Caco-2 (cell line): Measurements from ENCODE around the gene C14orf132. TPM values are rescaled to one million over a fixed set of nuclear protein-coding genes. Genes with fewer than 3 reads are reported as not detected.

ENCODE experiments used
- BruUV-seq: library from RNA; stranded (reverse); fragments of 400-500 nt; replicated peaks from 2 replicates; lab custom pipeline; 2021; lab: Mats Ljungman, UMichigan
- CTCF ChIA-PET: fragments of 300-600 bp; sonication (Branson Sonifier 250); formaldehyde crosslinking; loops from one replicate; lab custom pipeline; 2022; ENCODE audit warnings: antibody characterized with exemption; lab: Charles Lee
- POLR2A ChIA-PET: fragments of 300-600 bp; sonication (Branson Sonifier 250); formaldehyde crosslinking; loops from one replicate; lab custom pipeline; 2022; ENCODE audit warnings: antibody characterized with exemption; lab: Charles Lee
- DNase-seq, 2 experiments: peaks; one replicate each; pipeline versions ENCODE4 v3.0.0 to v3.0.0-alpha.2; 2020 to 2022
- H3K27me3 ChIP-seq: replicated peaks from 2 replicates; pipeline ENCODE4 v1.6.0; 2011; ENCODE audit warnings: low read length; ENCODE audit not compliant: control insufficient read depth, insufficient read depth
- H3K36me3 ChIP-seq: 2 replicates; pipeline ENCODE4 v1.5.1; 2011; ENCODE audit warnings: low read length; ENCODE audit not compliant: control insufficient read depth, insufficient read depth
- H3K4me1 ChIP-seq: fragments of 250-450 bp; sonication (Bioruptor Pico); 2 replicates; pipeline ENCODE4 v1.5.1; 2020; ENCODE audit warnings: mild to moderate bottlenecking
- H3K4me3 ChIP-seq: 2 replicates; pipeline ENCODE4 v1.5.1; 2011; ENCODE audit warnings: low read depth, mild to moderate bottlenecking, control low read depth, low read length
- H3K9me3 ChIP-seq: fragments of 250-450 bp; sonication (Bioruptor Pico); 2 replicates; pipeline ENCODE4 v1.5.1; 2020; ENCODE audit warnings: mild to moderate bottlenecking, moderate library complexity
- H3K27ac Mint-ChIP-seq: one replicate; pipeline ENCODE4 v1.8.0; 2022; ENCODE audit warnings: mixed read lengths; ENCODE audit not compliant: unreplicated experiment
- H3K27me3 Mint-ChIP-seq: one replicate; pipeline ENCODE4 v1.8.0; 2022; ENCODE audit warnings: mixed read lengths; ENCODE audit not compliant: insufficient read depth, unreplicated experiment
- H3K36me3 Mint-ChIP-seq: one replicate; pipeline ENCODE4 v1.8.0; 2022; ENCODE audit warnings: mild to moderate bottlenecking, mixed read lengths; ENCODE audit not compliant: insufficient read depth, unreplicated experiment
- H3K4me1 Mint-ChIP-seq: one replicate; pipeline ENCODE4 v1.8.0; 2022; ENCODE audit warnings: low read depth, mixed read lengths; ENCODE audit not compliant: unreplicated experiment
- H3K4me3 Mint-ChIP-seq: one replicate; pipeline ENCODE4 v1.8.0; 2022; ENCODE audit warnings: mild to moderate bottlenecking, moderate library complexity, mixed read lengths; ENCODE audit not compliant: unreplicated experiment
- H3K9me3 Mint-ChIP-seq: one replicate; pipeline ENCODE4 v1.8.0; 2022; ENCODE audit warnings: mixed read lengths; ENCODE audit not compliant: unreplicated experiment
- CTCF ChIP-seq, 2 experiments: fragments of 200-600 bp in 1 of 2; IDR thresholded peaks; 1 replicate in 1 of 2; 2 replicates in 1 of 2; pipeline versions ENCODE4 v1.5.1 to v1.8.0; 2011 to 2022; ENCODE audit warnings: antibody characterized with exemption in 1 of 2, control low read depth in 1 of 2, inconsistent platforms in 1 of 2, low read depth in 1 of 2, low read length in 1 of 2, mild to moderate bottlenecking in 1 of 2, moderate library complexity in 1 of 2; ENCODE audit not compliant: insufficient read depth in 1 of 2, severe bottlenecking in 1 of 2, unreplicated experiment in 1 of 2
- intact Hi-C: fragments of 100-400 bp; cut with micrococcal nuclease; formaldehyde crosslinking; loops from one replicate; pipeline ENCODE4 v1.10.0; 2022; ENCODE audit not compliant: unreplicated experiment
- total RNA-seq: library from RNA; stranded (reverse); gene quantifications from 2 replicates; pipeline ENCODE4 v1.2.3, GENCODE V29; 2022

The C14orf132 gene
- total RNA-seq, 1 experiment from 2014 or later = 0.20 TPM

DNA sequence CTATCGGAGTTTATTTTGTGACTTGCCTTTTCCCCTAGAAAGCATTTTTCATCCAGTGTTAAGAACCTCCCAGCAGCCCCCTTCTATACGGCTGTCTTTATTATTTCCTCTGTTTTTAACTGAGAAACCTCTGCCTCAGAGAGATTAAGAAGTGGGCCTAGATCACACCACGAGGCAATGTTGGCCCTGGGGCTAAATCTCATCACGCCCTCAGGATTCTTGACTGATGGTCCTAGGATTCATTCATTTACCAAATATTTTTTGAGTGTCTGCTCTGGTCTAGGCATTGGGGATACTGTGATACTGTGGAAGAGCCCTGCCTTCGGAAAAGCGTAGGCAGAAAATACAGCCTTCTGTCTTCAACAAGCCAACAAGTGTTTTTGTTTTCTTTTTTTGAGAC lies 42.1 kb downstream of the C14orf132 start:
- H3K4me1 ChIP-seq = no peaks in the 10 kb centered on the region
- no TSS peak for BruUV-seq

DNA sequence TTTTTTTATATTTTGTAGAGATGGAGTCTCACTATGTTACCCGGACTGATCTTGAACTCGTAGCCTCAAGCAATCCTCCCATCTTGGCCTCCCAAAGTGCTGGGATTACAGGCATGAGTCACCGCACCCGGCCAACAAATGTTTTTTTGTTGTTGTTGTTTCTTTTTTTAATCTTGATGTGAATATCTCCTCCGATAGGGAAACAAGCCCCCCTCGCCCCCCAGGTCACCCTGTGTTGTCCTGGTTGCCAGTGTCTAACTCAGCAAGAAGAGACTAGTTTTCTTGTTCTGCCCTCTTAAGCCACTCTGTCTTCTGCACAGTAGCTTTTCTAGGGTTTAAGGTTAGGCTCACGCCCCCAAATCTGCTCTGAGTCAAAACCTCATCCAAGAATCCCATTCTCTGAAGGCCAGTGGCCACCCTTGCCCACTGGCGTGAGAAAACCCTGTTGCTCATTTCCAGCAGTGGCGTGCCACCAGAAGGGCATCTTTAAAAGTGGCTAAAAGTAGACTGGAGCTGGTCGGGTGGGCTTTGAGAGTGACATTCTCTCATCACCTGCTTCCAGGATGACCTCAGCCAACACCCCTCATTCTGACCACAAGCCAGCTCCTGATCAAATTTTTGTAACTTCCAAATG lies 42.7 kb downstream of the C14orf132 start:
- POLR2A ChIA-PET = no interaction called here
- H3K36me3 ChIP-seq = no peaks in the 10 kb centered on the region
- Mint-ChIP-seq H3K4me3 (no peak overlapping the region), H3K9me3 (no peaks in the 10 kb centered on the region), H3K4me1 (no peaks in the 10 kb centered on the region), H3K27me3 (peaks cover 7% of the 10 kb centered on the region), H3K27ac (no peak overlapping the region), H3K36me3 (no peaks in the 10 kb centered on the region)
- no peak for TF ChIP-seq CTCF (IDR thresholded peaks at IDR 0.05; ENCODE audit: insufficient read depth in 1 of 2, low read depth in 1 of 2, low read length in 1 of 2, severe bottlenecking in 1 of 2, unreplicated experiment in 1 of 2)
- no peak overlapping the region for H3K4me3 ChIP-seq
- no peaks in the 10 kb centered on the region for H3K27me3 ChIP-seq
- CTCF ChIA-PET = no interaction called here
- intact Hi-C loops = no loop called here
- DNase-seq = no peak
- no TSS peak for BruUV-seq
- H3K4me1 ChIP-seq = no peaks in the 10 kb centered on the region
- no peaks in the 10 kb centered on the region for H3K9me3 ChIP-seq

More for the DNA sequence above, 42.1 kb downstream of the C14orf132 start:
- no peaks in the 10 kb centered on the region for H3K9me3 ChIP-seq
- no peak overlapping the region for H3K4me3 Mint-ChIP-seq
- no peaks in the 10 kb centered on the region for H3K9me3 Mint-ChIP-seq
- H3K27ac Mint-ChIP-seq = no peak overlapping the region
- no peaks in the 10 kb centered on the region for H3K36me3 Mint-ChIP-seq
- H3K4me3 ChIP-seq = no peak overlapping the region
- ChIA-PET POLR2A (no interaction called here), CTCF (no interaction called here)
- DNase-seq = no peak
- no peaks in the 10 kb centered on the region for H3K27me3 ChIP-seq
- no peak for TF ChIP-seq CTCF (IDR thresholded peaks at IDR 0.05; ENCODE audit: insufficient read depth in 1 of 2, low read depth in 1 of 2, low read length in 1 of 2, severe bottlenecking in 1 of 2, unreplicated experiment in 1 of 2)
- H3K36me3 ChIP-seq = no peaks in the 10 kb centered on the region
- peaks cover 8% of the 10 kb centered on the region for H3K27me3 Mint-ChIP-seq
- intact Hi-C loops = no loop called here
- no peaks in the 10 kb centered on the region for H3K4me1 Mint-ChIP-seq

DNA sequence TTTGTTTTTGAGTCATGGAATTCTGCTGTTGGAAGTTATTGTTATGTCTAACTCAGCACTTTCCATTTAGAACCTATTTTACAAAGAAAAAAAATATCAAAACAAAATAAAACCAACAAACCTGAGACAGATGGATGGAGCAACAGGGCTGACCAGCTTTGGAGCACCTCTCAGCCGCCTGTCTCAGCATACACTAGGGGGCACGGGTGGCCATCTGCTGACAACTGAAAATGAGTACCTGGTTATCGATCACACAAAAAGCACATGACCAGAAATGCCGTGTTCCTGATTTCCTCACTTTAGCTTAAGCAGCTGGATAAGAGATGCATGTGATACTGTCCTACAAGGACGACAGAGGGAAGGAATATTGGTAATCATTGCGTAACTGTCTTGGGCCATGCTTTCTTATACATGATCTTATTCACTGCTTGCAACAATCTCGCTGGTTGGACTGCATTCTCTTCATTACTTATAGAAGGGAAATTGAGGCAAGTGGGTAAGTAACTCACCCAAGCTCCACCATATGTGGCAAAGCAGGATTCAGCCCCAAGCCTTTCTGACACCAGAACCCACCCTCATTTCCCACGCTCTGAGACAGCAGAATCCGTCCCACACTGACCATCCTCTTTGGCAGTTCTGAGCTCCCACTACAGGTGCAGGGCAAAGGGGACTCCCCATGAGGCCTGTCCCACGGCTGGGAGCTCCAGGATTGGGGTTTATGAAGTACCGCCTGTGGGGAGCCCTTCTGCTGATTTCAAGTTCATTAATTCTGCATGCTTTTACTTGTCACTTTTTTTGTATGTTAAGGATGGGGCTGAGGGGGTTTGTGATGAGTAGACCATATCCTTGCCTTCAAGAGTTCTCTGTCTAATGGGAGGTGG lies 43.5 kb downstream of the C14orf132 start:
- no peaks in the 10 kb centered on the region for H3K36me3 ChIP-seq
- no peak overlapping the region for H3K27ac Mint-ChIP-seq
- H3K4me1 Mint-ChIP-seq = no peaks in the 10 kb centered on the region
- BruUV-seq = no TSS peak
- H3K27me3 Mint-ChIP-seq = peaks cover 3% of the 10 kb centered on the region
- ChIA-PET POLR2A (no interaction called here), CTCF (no interaction called here)
- no peak overlapping the region for H3K4me3 Mint-ChIP-seq
- intact Hi-C loops = no loop called here
- no peak overlapping the region for H3K4me3 ChIP-seq
- no peaks in the 10 kb centered on the region for H3K36me3 Mint-ChIP-seq
- no peaks in the 10 kb centered on the region for H3K9me3 Mint-ChIP-seq
- H3K4me1 ChIP-seq = no peaks in the 10 kb centered on the region
- no peaks in the 10 kb centered on the region for H3K9me3 ChIP-seq
- H3K27me3 ChIP-seq = no peaks in the 10 kb centered on the region
- no peak for DNase-seq
- no peak for TF ChIP-seq CTCF (IDR thresholded peaks at IDR 0.05; ENCODE audit: insufficient read depth in 1 of 2, low read depth in 1 of 2, low read length in 1 of 2, severe bottlenecking in 1 of 2, unreplicated experiment in 1 of 2)
